Colonic mucosa (tissue), 4 donors: ENCODE measurements around the gene JPH3. TPM values are rescaled to one million over a fixed set of nuclear protein-coding genes. Genes with fewer than 3 reads are reported as not detected.

ENCODE experiments used
- DNase-seq: peaks from one replicate; pipeline ENCODE4 v3.0.0-alpha.2; 2020
- H3K27ac ChIP-seq: fragments of 200-600 bp; one replicate; pipeline ENCODE4 v1.8.0; 2021
- H3K27me3 ChIP-seq: fragments of 200-600 bp; one replicate; pipeline ENCODE4 v1.8.0; 2021
- H3K36me3 ChIP-seq: fragments of 200-600 bp; one replicate; pipeline ENCODE4 v1.8.0; 2021
- H3K4me1 ChIP-seq: fragments of 200-600 bp; one replicate; pipeline ENCODE4 v1.8.0; 2021; ENCODE audit warnings: mild to moderate bottlenecking
- H3K4me3 ChIP-seq: fragments of 200-600 bp; one replicate; pipeline ENCODE4 v1.8.0; 2021
- H3K9ac ChIP-seq, 2 donors: one replicate each; pipeline ENCODE4 v1.7.0; 2013; ENCODE audit warnings: control low read depth in 2 of 2, low read depth in 2 of 2, low read length in 2 of 2
- H3K9me3 ChIP-seq: fragments of 200-600 bp; one replicate; pipeline ENCODE4 v1.8.0; 2021
- intact Hi-C: fragments of 100-400 bp; cut with DNase I; formaldehyde crosslinking; loops from one replicate; pipeline ENCODE4 v1.14.1; 2022
- total RNA-seq, 2 donors: library from RNA; stranded (reverse); fragmentation: NEBNext Ultra II Directional in 1 of 2; extraction: Animal tissue kit (Norgen Biotek cat#: 25700) in 1 of 2; gene quantifications; one replicate each; pipeline ENCODE4 v1.2.1, GENCODE V29; 2021
- TF ChIP-seq, protein P1 (sequence below): fragments of 200-600 bp; IDR thresholded peaks from one replicate; pipeline ENCODE4 v1.8.0; 2022; ENCODE audit warnings: antibody characterized with exemption, mild to moderate bottlenecking
- donor health status: healthy.
- donor health status: DM: no; HTN: no; CAD: no.
- donor health status: DM: no; HTN: no; CAD: no.

JPH3 gene
- total RNA-seq, 2 donors from 2014 or later, result 0.15 to 0.42 TPM

GRCh38 chr16:87656328-87656727 lies 54.0 kb downstream of the JPH3 start:
- TF ChIP-seq, protein P1, sequence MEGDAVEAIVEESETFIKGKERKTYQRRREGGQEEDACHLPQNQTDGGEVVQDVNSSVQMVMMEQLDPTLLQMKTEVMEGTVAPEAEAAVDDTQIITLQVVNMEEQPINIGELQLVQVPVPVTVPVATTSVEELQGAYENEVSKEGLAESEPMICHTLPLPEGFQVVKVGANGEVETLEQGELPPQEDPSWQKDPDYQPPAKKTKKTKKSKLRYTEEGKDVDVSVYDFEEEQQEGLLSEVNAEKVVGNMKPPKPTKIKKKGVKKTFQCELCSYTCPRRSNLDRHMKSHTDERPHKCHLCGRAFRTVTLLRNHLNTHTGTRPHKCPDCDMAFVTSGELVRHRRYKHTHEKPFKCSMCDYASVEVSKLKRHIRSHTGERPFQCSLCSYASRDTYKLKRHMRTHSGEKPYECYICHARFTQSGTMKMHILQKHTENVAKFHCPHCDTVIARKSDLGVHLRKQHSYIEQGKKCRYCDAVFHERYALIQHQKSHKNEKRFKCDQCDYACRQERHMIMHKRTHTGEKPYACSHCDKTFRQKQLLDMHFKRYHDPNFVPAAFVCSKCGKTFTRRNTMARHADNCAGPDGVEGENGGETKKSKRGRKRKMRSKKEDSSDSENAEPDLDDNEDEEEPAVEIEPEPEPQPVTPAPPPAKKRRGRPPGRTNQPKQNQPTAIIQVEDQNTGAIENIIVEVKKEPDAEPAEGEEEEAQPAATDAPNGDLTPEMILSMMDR, result no peak
- no peak overlapping the region for H3K27ac ChIP-seq
- no peaks in the 10 kb centered on the region for H3K4me1 ChIP-seq
- H3K9me3 ChIP-seq, result no peaks in the 10 kb centered on the region
- no peaks in the 10 kb centered on the region for H3K27me3 ChIP-seq
- intact Hi-C loops, result no loop called here
- H3K36me3 ChIP-seq, result no peaks in the 10 kb centered on the region
- no peak for DNase-seq
- H3K9ac ChIP-seq, result no peak overlapping the region
- H3K4me3 ChIP-seq, result no peak overlapping the region

- H3K27me3 ChIP-seq, result no peaks in the 10 kb centered on the region
- H3K9ac ChIP-seq, result no peak overlapping the region
- no peak overlapping the region for H3K27ac ChIP-seq
- DNase-seq, result no peak
- H3K4me1 ChIP-seq, result no peaks in the 10 kb centered on the region
- TF ChIP-seq, protein P1, result no peak
- no peaks in the 10 kb centered on the region for H3K9me3 ChIP-seq
- no peak overlapping the region for H3K4me3 ChIP-seq
- intact Hi-C loops, result no loop called here
- H3K36me3 ChIP-seq, result no peaks in the 10 kb centered on the region
Observed at GRCh38 chr16:87657621-87658192, 55.4 kb downstream of the JPH3 start.

DNA sequence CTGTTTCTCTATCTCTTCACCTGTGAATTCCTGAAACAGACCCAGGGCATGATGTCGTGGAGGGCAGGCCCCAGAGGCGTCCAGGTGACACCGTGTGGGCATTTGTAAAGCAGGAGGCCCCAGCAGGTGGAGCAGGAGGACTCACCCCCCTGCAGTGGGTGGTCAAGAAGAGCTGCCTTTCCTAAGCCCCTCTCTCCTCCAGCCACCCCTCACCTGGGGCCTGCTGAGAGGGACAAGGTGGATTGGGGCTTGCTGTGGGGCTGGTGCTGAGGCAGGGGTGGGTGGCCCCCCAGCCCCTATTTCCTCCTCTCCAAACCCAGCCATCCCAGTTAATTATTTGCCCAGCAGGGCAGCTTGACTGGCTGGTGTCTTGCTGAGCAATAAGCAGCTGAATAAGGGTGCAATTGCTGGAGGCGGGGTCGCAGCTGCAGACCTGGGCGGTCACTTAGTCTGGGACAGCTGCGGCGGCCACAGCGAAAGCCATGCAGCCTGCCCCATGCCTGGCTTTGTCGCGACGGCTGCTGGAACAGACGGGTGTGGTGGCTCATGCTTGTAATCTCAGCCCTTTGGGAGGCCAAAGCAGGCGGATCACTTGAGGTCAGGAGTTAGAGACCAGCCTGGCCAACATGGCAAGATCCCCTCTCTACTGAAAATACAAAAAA lies 56.4 kb downstream of the JPH3 start:
- Histone ChIP-seq H3K27me3 (no peaks in the 10 kb centered on the region), H3K9ac (no peak overlapping the region), H3K27ac (no peak overlapping the region), H3K36me3 (no peaks in the 10 kb centered on the region), H3K9me3 (no peaks in the 10 kb centered on the region), H3K4me1 (no peaks in the 10 kb centered on the region), H3K4me3 (no peak overlapping the region)
- TF ChIP-seq, protein P1, result no peak
- intact Hi-C loops, result no loop called here
- DNase-seq, result no peak

GRCh38 chr16:87661561-87661960 lies 59.3 kb downstream of the JPH3 start:
- TF ChIP-seq, protein P1, result no peak
- Histone ChIP-seq H3K9me3 (no peaks in the 10 kb centered on the region), H3K9ac (no peak overlapping the region), H3K4me1 (no peaks in the 10 kb centered on the region), H3K4me3 (no peak overlapping the region), H3K36me3 (no peaks in the 10 kb centered on the region), H3K27me3 (no peaks in the 10 kb centered on the region), H3K27ac (no peak overlapping the region)
- no peak for DNase-seq
- intact Hi-C loops, result no loop called here

- DNase-seq, result no peak
- H3K4me1 ChIP-seq, result no peaks in the 10 kb centered on the region
- TF ChIP-seq, protein P1, result no peak
- no peak overlapping the region for H3K9ac ChIP-seq
- no peaks in the 10 kb centered on the region for H3K9me3 ChIP-seq
- no peak overlapping the region for H3K4me3 ChIP-seq
- no peaks in the 10 kb centered on the region for H3K27me3 ChIP-seq
- no peak overlapping the region for H3K27ac ChIP-seq
- no peaks in the 10 kb centered on the region for H3K36me3 ChIP-seq
- intact Hi-C loops, result no loop called here
Observed at GRCh38 chr16:87662254-87663204, 60.2 kb downstream of the JPH3 start.
